ENCODE data around the gene ADARB2. TPM values are rescaled to one million over a fixed set of nuclear protein-coding genes. Genes with fewer than 3 reads are reported as not detected.

Gene ADARB2
- total and polyA plus RNA-seq, 10 of the 15 experiments (the other 5 are each of a cell fraction or from before 2014, with no cell fraction given) = 0.02 to 4.1 (median 0.76) TPM

GRCh38 chr10:1747590-1748157, 10.3 kb upstream of the ADARB2 start:
- Histone ChIP-seq H3K36me3 (ENCODE audit: control insufficient read depth in 2 of 2, insufficient read depth in 2 of 2, low read length in 1 of 2) (no peaks in the 10 kb centered on the region), H3K9ac (ENCODE audit: control insufficient read depth, insufficient read depth, low read length) (no peak overlapping the region), H3K27ac (ENCODE audit: control insufficient read depth, insufficient read depth) (no peak overlapping the region), H2AFZ (ENCODE audit: control insufficient read depth, low read depth, low read length) (no peak overlapping the region), H3K4me2 (ENCODE audit: control insufficient read depth, insufficient read depth) (no peak overlapping the region), H3K4me1 (ENCODE audit: control insufficient read depth, insufficient read depth, low read length) (no peaks in the 10 kb centered on the region; the same call in 1 of the 2 replicates), H3K27me3 (replicated peaks in 1 of 2; ENCODE audit: control insufficient read depth in 2 of 2, insufficient read depth in 2 of 2, low read length in 1 of 2) (no peaks in the 10 kb centered on the region; a peak in 1 of 4 replicates), H3K4me3 (no peak overlapping the region), H3K79me2 (ENCODE audit: control insufficient read depth, insufficient read depth, low read length) (no peaks in the 10 kb centered on the region), H3K9me3 (replicated peaks; ENCODE audit: control insufficient read depth, insufficient read depth, low read length) (peaks cover 5% of the 10 kb centered on the region), H4K20me1 (ENCODE audit: control insufficient read depth, insufficient read depth) (no peaks in the 10 kb centered on the region)
- ChIA-PET RAD21 (ENCODE audit: unreplicated experiment) (interaction anchor here (1.9 to 2.5 kb wide), 2 partner anchors 9 to 31 kb away, joined by 4 to 17 read pairs; partner anchors contain the start of gene ADARB2), CTCF (interaction anchor here (0.8 to 1.0 kb wide), 2 partner anchors 10 to 36 kb away, joined by 3 to 4 read pairs; partner anchors contain the start of gene ADARB2), SMC1A (ENCODE audit: uncharacterized antibody, unreplicated experiment) (interaction anchor here (1.1 to 1.8 kb wide), 3 partner anchors 10 to 134 kb away, joined by 3 to 12 read pairs (median 4); partner anchors contain the start of gene ADARB2), POLR2A (interaction anchor here (1.4 kb wide), 1 partner anchor 9 kb away, joined by 3 read pairs; no protein-coding TSS in a partner anchor)
- WGBS (ENCODE audit: insufficient coverage, insufficient replicate concordance, low lambda C conversion rate, missing lambda C conversion rate) = 4% methylated on average over 5 of the region's 5 CpGs
- BruUV-seq (replicated peaks) = no TSS peak
- in situ Hi-C loops (cut with MboI) = no loop called here
- TF ChIP-seq GABPA (IDR thresholded peaks at IDR 0.05; ENCODE audit: low read depth) (no peak), RUNX3 (IDR thresholded peaks at IDR 0.05; ENCODE audit: low read length) (peak; percentile 7; the same call in 1 of the 2 replicates)
- ATAC-seq (peak; percentile 56), FAIRE-seq (no peak), DNase-seq (ENCODE audit: low read depth, low spot score) (no peak)
- intact Hi-C loops (cut with micrococcal nuclease; ENCODE audit: unreplicated experiment) = no loop called here

- H3K27ac ChIP-seq (ENCODE audit: control insufficient read depth, insufficient read depth) = no peak overlapping the region
- no peak overlapping the region for H2AFZ ChIP-seq (ENCODE audit: control insufficient read depth, low read depth, low read length)
- FAIRE-seq (no peak), ATAC-seq (no peak), DNase-seq (ENCODE audit: low read depth, low spot score) (no peak)
- H3K9me3 ChIP-seq (replicated peaks; ENCODE audit: control insufficient read depth, insufficient read depth, low read length) = peaks cover 5% of the 10 kb centered on the region
- no peaks in the 10 kb centered on the region; the same call in 1 of the 2 replicates for H3K4me1 ChIP-seq (ENCODE audit: control insufficient read depth, insufficient read depth, low read length)
- ChIA-PET SMC1A (ENCODE audit: uncharacterized antibody, unreplicated experiment) (interaction anchor here (1.1 to 1.8 kb wide), 3 partner anchors 9 to 133 kb away, joined by 3 to 12 read pairs (median 4); partner anchors contain the start of gene ADARB2), RAD21 (ENCODE audit: unreplicated experiment) (interaction anchor here (1.9 to 2.5 kb wide), 2 partner anchors 8 to 31 kb away, joined by 4 to 17 read pairs; partner anchors contain the start of gene ADARB2), CTCF (no interaction called here), POLR2A (interaction anchor here (1.4 kb wide), 1 partner anchor 8 kb away, joined by 3 read pairs; no protein-coding TSS in a partner anchor)
- H3K27me3 ChIP-seq (replicated peaks in 1 of 2; ENCODE audit: control insufficient read depth in 2 of 2, insufficient read depth in 2 of 2, low read length in 1 of 2) = no peaks in the 10 kb centered on the region
- H3K4me2 ChIP-seq (ENCODE audit: control insufficient read depth, insufficient read depth) = no peak overlapping the region
- intact Hi-C loops (cut with micrococcal nuclease; ENCODE audit: unreplicated experiment) (no loop called here), in situ Hi-C loops (cut with MboI) (no loop called here)
- H4K20me1 ChIP-seq (ENCODE audit: control insufficient read depth, insufficient read depth) = no peaks in the 10 kb centered on the region
- no peak overlapping the region for H3K9ac ChIP-seq (ENCODE audit: control insufficient read depth, insufficient read depth, low read length)
- no TSS peak for BruUV-seq (replicated peaks)
- 82% methylated on average over 24 of the region's 25 CpGs for WGBS (ENCODE audit: insufficient coverage, insufficient replicate concordance, low lambda C conversion rate, missing lambda C conversion rate)
- H3K36me3 ChIP-seq (ENCODE audit: control insufficient read depth in 2 of 2, insufficient read depth in 2 of 2, low read length in 1 of 2) = no peaks in the 10 kb centered on the region
- no peaks in the 10 kb centered on the region for H3K79me2 ChIP-seq (ENCODE audit: control insufficient read depth, insufficient read depth, low read length)
- no peak overlapping the region for H3K4me3 ChIP-seq
- TF ChIP-seq CEBPZ (IDR thresholded peaks at IDR 0.05; ENCODE audit: low read depth, low read length) = no peak
- TF ChIP-seq REST (IDR thresholded peaks at IDR 0.05; ENCODE audit: low read depth, low read length) = no peak
- TF ChIP-seq NFIC (IDR thresholded peaks at IDR 0.05; ENCODE audit: low read depth, low read length) = 0 out of 2 replicates have a peak, but pooled peaks have one; percentile 23
Observed at GRCh38 chr10:1746796-1747195, 9.5 kb upstream of the ADARB2 start.

Measured in GM12878 (cell line).